Liver (tissue), 1 donor: ENCODE results near the gene PUS1.

Experiments used
- TF ChIP-seq, protein P1 (sequence below): IDR thresholded peaks from 2 replicates; pipeline ENCODE4 v1.6.1; 2016; ENCODE audit warnings: antibody characterized with exemption
- TF ChIP-seq, protein P2 (sequence below): IDR thresholded peaks from 2 replicates; pipeline ENCODE4 v1.6.1; 2016; ENCODE audit warnings: antibody characterized with exemption, mild to moderate bottlenecking

DNA sequence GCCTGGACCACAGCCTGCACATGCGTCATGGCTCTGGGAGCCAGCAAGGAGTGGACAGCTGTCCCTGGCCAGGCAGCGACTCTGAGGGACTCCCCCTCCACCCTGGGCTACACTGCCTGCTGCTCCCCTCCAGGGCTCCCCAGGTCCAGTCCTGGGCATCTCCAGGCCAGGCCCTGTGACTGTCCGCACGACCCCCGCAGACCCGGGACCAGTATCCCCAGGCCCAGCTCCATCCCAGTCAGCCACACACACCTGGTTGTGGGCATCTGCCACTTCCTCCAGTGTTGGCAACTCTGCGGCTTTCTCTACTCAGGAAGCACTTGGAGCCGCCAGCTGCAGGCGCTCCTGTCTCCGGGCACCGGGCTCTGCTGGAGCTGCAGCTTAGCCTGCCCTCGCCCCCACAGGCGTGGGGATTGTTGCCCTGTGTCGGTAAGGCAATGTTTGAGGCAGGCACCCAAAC lies 32.2 kb upstream of the PUS1 start:
- TF ChIP-seq, protein P1, sequence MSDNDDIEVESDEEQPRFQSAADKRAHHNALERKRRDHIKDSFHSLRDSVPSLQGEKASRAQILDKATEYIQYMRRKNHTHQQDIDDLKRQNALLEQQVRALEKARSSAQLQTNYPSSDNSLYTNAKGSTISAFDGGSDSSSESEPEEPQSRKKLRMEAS: no peak
- TF ChIP-seq, protein P2, sequence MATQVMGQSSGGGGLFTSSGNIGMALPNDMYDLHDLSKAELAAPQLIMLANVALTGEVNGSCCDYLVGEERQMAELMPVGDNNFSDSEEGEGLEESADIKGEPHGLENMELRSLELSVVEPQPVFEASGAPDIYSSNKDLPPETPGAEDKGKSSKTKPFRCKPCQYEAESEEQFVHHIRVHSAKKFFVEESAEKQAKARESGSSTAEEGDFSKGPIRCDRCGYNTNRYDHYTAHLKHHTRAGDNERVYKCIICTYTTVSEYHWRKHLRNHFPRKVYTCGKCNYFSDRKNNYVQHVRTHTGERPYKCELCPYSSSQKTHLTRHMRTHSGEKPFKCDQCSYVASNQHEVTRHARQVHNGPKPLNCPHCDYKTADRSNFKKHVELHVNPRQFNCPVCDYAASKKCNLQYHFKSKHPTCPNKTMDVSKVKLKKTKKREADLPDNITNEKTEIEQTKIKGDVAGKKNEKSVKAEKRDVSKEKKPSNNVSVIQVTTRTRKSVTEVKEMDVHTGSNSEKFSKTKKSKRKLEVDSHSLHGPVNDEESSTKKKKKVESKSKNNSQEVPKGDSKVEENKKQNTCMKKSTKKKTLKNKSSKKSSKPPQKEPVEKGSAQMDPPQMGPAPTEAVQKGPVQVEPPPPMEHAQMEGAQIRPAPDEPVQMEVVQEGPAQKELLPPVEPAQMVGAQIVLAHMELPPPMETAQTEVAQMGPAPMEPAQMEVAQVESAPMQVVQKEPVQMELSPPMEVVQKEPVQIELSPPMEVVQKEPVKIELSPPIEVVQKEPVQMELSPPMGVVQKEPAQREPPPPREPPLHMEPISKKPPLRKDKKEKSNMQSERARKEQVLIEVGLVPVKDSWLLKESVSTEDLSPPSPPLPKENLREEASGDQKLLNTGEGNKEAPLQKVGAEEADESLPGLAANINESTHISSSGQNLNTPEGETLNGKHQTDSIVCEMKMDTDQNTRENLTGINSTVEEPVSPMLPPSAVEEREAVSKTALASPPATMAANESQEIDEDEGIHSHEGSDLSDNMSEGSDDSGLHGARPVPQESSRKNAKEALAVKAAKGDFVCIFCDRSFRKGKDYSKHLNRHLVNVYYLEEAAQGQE: no peak
